Lung (tissue), 12 donors: ENCODE results near the gene AZIN2. TPM values are rescaled to one million over a fixed set of nuclear protein-coding genes. Genes with fewer than 3 reads are reported as not detected.

ENCODE experiments used
- ATAC-seq: fragments of 200-7000 bp; cut with Tn5 transposase; one replicate; pipeline ENCODE4 v1.9.1; 2020; ENCODE audit warnings: moderate number of reproducible peaks; ENCODE audit not compliant: insufficient read depth, low FRiP score
- DNase-seq, 3 donors: peaks; one replicate each; pipeline ENCODE4 v3.0.0-alpha.2; 2013 to 2017
- H3K27ac ChIP-seq, 2 donors: one replicate each; pipeline ENCODE4 v1.5.1; 2013; ENCODE audit warnings: mild to moderate bottlenecking in 2 of 2, moderate library complexity in 2 of 2, control low read depth in 1 of 2, inconsistent platforms in 1 of 2, low read depth in 1 of 2, low read length in 1 of 2
- H3K27me3 ChIP-seq, 3 donors: one replicate each; pipeline ENCODE4 v1.5.1; 2013; ENCODE audit warnings: low read length in 2 of 3; ENCODE audit not compliant: control insufficient read depth in 3 of 3, insufficient read depth in 3 of 3
- H3K36me3 ChIP-seq, 4 donors: one replicate each; pipeline ENCODE4 v1.5.1; 2013; ENCODE audit warnings: low read length in 4 of 4, mild to moderate bottlenecking in 1 of 4, moderate library complexity in 1 of 4; ENCODE audit not compliant: control insufficient read depth in 4 of 4, insufficient read depth in 4 of 4
- H3K4me1 ChIP-seq, 5 donors: one replicate each; pipeline ENCODE4 v1.5.1; 2013; ENCODE audit warnings: low read length in 5 of 5, mild to moderate bottlenecking in 2 of 5, moderate library complexity in 1 of 5; ENCODE audit not compliant: control insufficient read depth in 5 of 5, insufficient read depth in 5 of 5
- H3K4me3 ChIP-seq: one replicate; pipeline ENCODE4 v1.5.1; 2013; ENCODE audit warnings: mild to moderate bottlenecking, control low read depth, moderate library complexity
- H3K9ac ChIP-seq, 2 donors: one replicate each; pipeline ENCODE4 v1.5.1; 2013; ENCODE audit warnings: low read length in 2 of 2, control low read depth in 1 of 2; ENCODE audit not compliant: insufficient read depth in 1 of 2
- H3K9me3 ChIP-seq, 4 donors: one replicate each; pipeline ENCODE4 v1.5.1; 2013; ENCODE audit warnings: low read length in 3 of 4, mild to moderate bottlenecking in 1 of 4, moderate library complexity in 1 of 4; ENCODE audit not compliant: control insufficient read depth in 4 of 4, insufficient read depth in 3 of 4
- CTCF ChIP-seq: IDR thresholded peaks from 2 replicates; pipeline ENCODE4 v1.5.1; 2012; ENCODE audit warnings: mild to moderate bottlenecking; ENCODE audit errors: control extremely low read depth, extremely low read depth
- WGBS, 2 donors: extraction: QIAGEN DNeasy Blood & Tissue Kit; methylation state at CpG; one replicate each; pipeline ENCODE4 v1.1.7; 2013; 5-methylcytosine and 5-hydroxymethylcytosine counted together
- polyA plus RNA-seq, 2 donors: library from polyadenylated mRNA; stranded (reverse); fragments of 200-250 nt; gene quantifications; one replicate each; pipeline ENCODE4 v1.2.1, GENCODE V29; 2013
- total RNA-seq, 2 donors: library from RNA; depleted of rRNA in 1 of 2; stranded (reverse); fragments of >200 nt in 1 of 2; gene quantifications; one replicate each; pipeline ENCODE4 v1.2.1, GENCODE V29; 2014 to 2021
- donor health status: control.
- donor health status: control.
- donor health status: Bipolar disorder and iron deficiency.
- donor health status: healthy.
- donor health status: DM: yes; HTN: yes; CAD: no.

AZIN2 gene
- total and polyA plus RNA-seq, 4 donors: 1.2 to 12.8 (median 3.9) TPM

GRCh38 chr1:33155877-33156538, 75.1 kb downstream of the AZIN2 start:
- TF ChIP-seq CTCF: no peak
- H3K27ac ChIP-seq: no peak overlapping the region
- peaks cover 0 to 11% (median 9%) of the 10 kb centered on the region in 4 donors for H3K36me3 ChIP-seq
- peaks cover 0 to 2% (median 0%) of the 10 kb centered on the region in 4 donors for H3K9me3 ChIP-seq
- ATAC-seq (no peak), DNase-seq (peak in 1 of 3 donors; percentile 45)
- no peaks in the 10 kb centered on the region for H3K27me3 ChIP-seq
- H3K4me1 ChIP-seq: peaks cover 0 to 19% (median 9%) of the 10 kb centered on the region in 5 donors
- no peak overlapping the region for H3K4me3 ChIP-seq
- no peak overlapping the region for H3K9ac ChIP-seq
- 71 to 77% methylated on average over 4 of the region's 4 CpGs for WGBS, 2 donors

- Histone ChIP-seq H3K27me3 (no peaks in the 10 kb centered on the region), H3K9ac (no peak overlapping the region), H3K9me3 (peaks cover 0 to 2% (median 0%) of the 10 kb centered on the region in 4 donors), H3K27ac (no peak overlapping the region), H3K4me3 (no peak overlapping the region), H3K4me1 (peaks cover 0 to 30% (median 12%) of the 10 kb centered on the region in 5 donors), H3K36me3 (peaks cover 0 to 11% (median 9%) of the 10 kb centered on the region in 4 donors)
- no peak for TF ChIP-seq CTCF
- WGBS, 2 donors: 93 to 96% methylated on average over 4 of the region's 4 CpGs
- DNase-seq (no peak), ATAC-seq (no peak)
Observed at GRCh38 chr1:33157131-33157530, 76.2 kb downstream of the AZIN2 start.

- Histone ChIP-seq H3K9ac (no peak overlapping the region), H3K27me3 (no peaks in the 10 kb centered on the region), H3K36me3 (peaks cover 0 to 11% (median 9%) of the 10 kb centered on the region in 4 donors), H3K9me3 (peaks cover 0 to 2% (median 0%) of the 10 kb centered on the region in 4 donors), H3K4me1 (peaks cover 0 to 31% (median 11%) of the 10 kb centered on the region in 5 donors), H3K27ac (no peak overlapping the region), H3K4me3 (no peak overlapping the region)
- DNase-seq (no peak), ATAC-seq (no peak)
- TF ChIP-seq CTCF: no peak
- WGBS, 2 donors: 97 to 98% methylated on average over 3 of the region's 3 CpGs
Observed at GRCh38 chr1:33158366-33158765, 77.4 kb downstream of the AZIN2 start.
